Stimulated activated CD8-positive, alpha-beta memory T cell treated with anti-CD3 and anti-CD28 coated beads, Interleukin-12 subunit alpha, Interleukin-12 subunit beta, amount 100 ng/mL, for 1 hour (primary cell): ENCODE results near the gene LDHD.

Source experiments
- DNase-seq: peaks from one replicate; pipeline ENCODE4 v3.0.0-alpha.2; 2020; ENCODE audit warnings: low read depth

The LDHD gene

GRCh38 chr16:75062135-75062975 is 54.2 kb downstream of the LDHD start:
- DNase-seq = no peak
